GM18526 (cell line): ENCODE data around the gene KRTAP10-1.

ENCODE experiments used
- POLR2A ChIP-seq: IDR thresholded peaks from 3 replicates; pipeline ENCODE4 v1.6.1; 2011; ENCODE audit not compliant: insufficient read length; ENCODE audit errors: extremely low read depth

KRTAP10-1 gene

GRCh38 chr21:44510508-44511218, 29.3 kb downstream of the KRTAP10-1 start:
- TF ChIP-seq POLR2A: no peak

- TF ChIP-seq POLR2A: no peak
These were observed 29.9 kb downstream of the KRTAP10-1 start for GRCh38 chr21:44510109-44510507.

- no peak for TF ChIP-seq POLR2A
These were observed 30.5 kb downstream of the KRTAP10-1 start for GRCh38 chr21:44509539-44509938.

- TF ChIP-seq POLR2A: no peak
These were observed 31.1 kb downstream of the KRTAP10-1 start for GRCh38 chr21:44508711-44509445.

GRCh38 chr21:44508426-44508710, 31.6 kb downstream of the KRTAP10-1 start:
- TF ChIP-seq POLR2A: no peak

DNA sequence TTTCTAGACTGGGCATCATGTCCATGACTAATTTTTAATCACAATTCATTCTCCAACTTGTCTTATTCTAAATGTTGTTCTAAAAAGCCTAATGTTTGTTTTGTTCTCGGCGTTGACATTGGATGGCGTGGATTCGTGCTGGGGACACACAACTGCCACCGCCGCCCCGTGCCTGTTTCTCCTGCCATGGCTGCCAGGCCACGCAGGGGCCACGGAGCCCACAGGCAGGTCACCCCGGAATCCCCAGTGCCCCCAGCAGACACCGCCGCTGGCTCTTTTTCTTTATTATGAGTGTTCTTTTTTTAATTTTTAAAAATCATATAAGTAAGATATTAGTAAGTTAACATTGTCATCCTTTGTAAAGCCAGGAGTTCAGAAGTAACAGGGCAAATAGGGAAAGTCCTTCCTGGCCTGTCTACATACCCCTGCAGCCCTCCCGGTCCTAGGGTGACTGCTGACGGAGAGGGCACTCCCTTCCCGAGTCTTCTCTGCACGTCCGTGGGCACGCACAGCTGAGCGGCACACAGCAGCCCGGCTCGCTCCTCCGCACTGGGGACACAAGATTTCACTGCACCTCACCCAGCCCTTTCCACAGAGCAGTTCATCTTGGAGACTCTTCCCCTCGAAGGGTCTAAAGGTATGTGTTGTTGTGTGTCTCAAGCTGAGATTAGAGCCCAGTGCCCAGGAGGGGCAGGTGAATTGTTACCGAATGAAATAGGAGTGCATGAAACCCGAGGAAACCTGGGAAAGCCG, 32.1 kb downstream of the KRTAP10-1 start:
- TF ChIP-seq POLR2A: no peak

DNA sequence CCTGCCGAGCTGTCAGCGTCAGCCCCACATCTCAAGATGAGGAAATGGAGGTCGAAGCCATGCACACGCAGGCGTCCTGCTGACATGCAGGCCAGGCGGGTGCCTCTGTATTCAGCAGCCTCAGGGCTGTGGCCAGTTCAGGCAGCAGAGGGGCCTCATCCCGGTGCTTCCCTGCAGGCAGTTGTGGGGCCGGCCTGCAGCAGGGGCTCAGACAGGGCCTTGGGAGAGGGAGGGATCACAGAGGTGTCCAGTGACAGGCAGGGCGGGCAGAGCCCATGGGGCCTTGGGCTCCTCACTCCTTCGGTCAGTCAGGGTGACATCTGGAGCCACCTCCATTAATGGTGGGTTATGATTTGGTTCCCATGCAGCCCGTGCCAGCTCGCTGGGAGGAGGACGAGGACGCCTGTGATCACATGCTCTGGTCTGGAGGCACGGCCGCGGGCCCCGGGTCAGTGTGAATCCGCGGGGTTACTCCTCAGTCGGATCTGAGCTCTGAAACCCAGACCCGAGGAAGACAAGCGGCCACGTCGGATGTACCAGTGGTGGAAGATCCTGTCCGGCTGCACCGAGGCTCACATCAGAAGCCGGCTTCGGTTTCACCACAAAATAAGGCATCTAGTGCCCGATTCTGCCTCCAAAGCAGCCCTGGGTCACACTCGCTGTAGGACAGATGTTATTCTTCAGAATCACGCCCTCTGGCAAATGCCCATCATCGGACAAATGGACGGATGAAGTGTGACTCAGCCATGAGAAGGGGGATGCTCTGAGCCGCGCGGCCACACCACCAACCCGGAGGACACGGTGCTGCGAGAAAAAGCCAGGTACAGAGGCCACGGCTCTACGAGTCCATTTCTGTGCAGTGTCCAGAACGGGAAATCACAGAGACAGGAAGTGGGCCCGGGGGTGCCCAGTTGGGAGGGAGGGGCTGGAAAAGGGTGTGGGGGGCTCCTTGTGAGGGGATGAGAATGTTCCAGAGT, 33.4 kb downstream of the KRTAP10-1 start:
- TF ChIP-seq POLR2A: no peak

DNA sequence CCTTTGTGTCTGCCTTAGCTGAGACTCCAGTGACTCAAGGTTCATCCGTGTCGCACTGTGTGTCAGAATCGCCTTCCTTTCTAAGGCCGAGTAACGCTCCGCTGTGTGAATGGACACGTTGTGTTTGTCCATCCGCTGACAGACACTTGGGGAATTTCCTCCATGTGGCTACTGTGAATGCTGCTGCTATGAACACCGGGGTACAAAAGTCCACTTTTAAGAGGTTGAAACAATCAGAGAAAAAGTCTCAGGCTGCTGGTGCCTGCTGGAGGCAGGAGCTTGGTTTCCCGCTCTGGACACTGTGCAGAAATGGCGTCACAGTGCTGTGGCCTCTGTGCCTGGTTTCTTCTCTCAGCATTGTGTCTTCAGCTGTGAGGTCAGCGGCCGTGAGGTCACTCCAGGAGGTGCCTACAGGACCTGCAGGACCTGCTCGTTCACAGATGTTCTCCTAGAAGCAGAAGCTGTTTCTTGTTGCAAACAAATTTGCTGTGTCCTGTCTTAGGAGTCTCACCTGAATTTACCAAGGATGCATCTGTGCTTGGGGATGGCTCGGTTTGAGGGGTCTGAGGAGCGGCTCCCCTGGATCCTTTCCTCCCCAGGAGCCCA, 34.2 kb downstream of the KRTAP10-1 start:
- TF ChIP-seq POLR2A: no peak

DNA sequence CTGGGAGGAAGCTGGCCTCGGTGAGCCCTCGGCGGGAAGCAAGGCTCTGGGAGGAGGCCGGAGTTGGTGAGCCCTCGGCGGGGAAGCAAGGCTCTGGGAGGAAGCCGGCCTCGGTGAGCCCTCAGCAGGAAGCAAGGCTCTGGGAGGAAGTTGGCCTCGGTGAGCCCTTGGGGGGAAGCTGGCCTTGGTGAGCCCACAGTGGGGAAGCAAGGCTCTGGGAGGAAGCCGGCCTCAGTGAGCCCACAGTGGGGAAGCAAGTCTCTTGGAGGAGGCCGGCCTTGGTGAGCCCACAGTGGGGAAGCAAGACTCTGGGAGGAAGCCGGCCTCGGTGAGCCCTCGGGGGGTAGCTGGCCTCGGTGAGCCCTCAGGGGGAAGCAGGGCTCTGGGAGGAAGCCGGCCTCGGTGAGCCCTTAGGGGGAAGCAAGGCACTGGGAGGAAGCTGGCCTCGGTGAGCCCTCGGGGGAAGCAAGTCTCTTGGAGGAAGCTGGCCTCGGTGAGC, 36.0 kb downstream of the KRTAP10-1 start:
- no peak for TF ChIP-seq POLR2A

DNA sequence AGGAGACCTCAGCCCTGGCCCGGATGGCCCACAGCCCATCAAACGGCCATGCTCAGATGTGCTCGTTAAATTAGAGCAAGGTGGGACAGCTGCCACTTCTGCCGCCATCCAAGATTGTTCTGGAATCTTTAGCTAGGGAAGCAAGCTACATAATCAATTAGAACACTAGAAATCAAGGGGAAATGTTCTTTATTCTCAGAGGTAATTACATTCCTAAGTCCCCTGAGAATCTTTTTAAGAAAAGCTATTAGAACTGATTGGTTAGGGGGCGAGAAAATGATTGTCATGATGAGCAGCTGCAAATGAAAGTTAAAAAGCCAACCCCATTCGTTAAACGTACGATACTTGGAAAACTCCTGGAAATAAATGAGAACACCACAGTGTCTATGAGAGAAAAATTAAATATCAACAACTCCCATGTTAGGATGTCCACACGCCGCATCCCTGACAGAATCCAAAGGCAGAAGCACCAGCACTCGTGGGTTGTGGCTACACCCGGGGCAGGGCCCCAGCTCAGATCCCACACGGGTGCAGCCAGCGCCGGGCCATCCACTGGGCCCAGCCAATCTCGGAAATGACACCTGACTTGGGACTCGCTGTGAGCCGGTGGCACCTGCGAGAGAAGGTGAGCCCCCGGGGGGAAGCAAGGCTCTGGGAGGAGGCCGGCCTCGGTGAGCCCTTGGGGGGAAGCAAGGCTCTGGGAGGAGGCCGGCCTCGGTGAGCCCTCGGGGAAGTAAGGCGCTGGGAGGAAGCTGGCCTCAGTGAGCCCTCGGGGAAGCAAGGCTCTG, 37.6 kb downstream of the KRTAP10-1 start:
- TF ChIP-seq POLR2A: no peak

- TF ChIP-seq POLR2A: no peak
These were observed 39.9 kb downstream of the KRTAP10-1 start for GRCh38 chr21:44500111-44500510.

DNA sequence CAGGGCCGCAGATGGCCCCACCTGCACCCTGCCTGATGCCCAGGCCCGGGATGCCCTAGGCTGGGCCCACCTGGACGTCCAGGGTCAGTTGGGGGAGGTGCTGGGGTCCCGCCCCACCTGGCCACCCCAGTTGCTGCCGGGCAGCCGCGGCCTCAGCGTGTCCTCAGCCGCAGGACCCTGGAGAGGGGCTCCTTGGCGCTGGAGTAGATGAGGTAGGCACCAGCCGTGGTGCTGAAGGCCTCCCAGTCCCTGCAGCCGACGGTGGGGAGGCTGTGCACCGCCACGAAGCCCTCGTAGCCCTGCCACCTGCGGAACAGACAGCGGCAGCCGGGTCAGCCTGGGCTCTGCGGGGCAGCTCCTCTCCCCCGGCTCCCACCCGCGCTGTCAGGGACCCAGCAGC, 40.4 kb downstream of the KRTAP10-1 start:
- TF ChIP-seq POLR2A: no peak

DNA sequence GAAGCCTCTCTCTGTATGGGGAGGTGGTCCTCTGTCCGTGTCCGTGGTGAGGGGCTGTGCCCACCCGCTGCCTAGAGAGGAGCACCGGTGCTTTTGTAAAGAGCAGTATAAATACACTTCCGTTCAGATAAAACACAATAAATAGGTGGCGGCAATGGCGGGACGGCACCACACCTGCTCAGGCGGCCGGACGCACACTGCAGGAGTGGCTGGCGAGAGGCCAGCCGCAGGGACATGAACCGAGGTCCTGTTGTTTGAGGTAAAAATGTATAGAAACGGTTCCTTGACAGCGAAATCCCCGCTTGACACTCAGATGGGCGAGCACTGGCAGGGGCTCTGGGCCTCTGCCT, 40.8 kb downstream of the KRTAP10-1 start:
- no peak for TF ChIP-seq POLR2A
